IPS-15b (cell line): ENCODE data around the gene SLC22A17.
"Not testable (repeated sequence)": the region's sequence is repeated elsewhere in the genome, so short reads cannot be mapped to it uniquely, and the experiment has no call there.

Experiments
- H3K27me3 ChIP-seq: one replicate; pipeline ENCODE4 v1.6.1; 2013; ENCODE audit warnings: low read length; ENCODE audit not compliant: control insufficient read depth, insufficient read depth
- H3K36me3 ChIP-seq: one replicate; pipeline ENCODE4 v1.6.1; 2013; ENCODE audit warnings: low read length; ENCODE audit not compliant: control insufficient read depth, insufficient read depth
- H3K4me1 ChIP-seq: one replicate; pipeline ENCODE4 v1.6.1; 2013; ENCODE audit warnings: mild to moderate bottlenecking, low read length; ENCODE audit not compliant: control insufficient read depth, insufficient read depth
- H3K4me3 ChIP-seq: one replicate; pipeline ENCODE4 v1.5.1; 2013; ENCODE audit warnings: low read depth, low read length
- H3K9ac ChIP-seq: one replicate; pipeline ENCODE4 v1.6.1; 2013; ENCODE audit warnings: low read depth, mild to moderate bottlenecking, low read length
- H3K9me3 ChIP-seq: one replicate; pipeline ENCODE4 v1.6.1; 2013; ENCODE audit warnings: mild to moderate bottlenecking, low read length; ENCODE audit not compliant: control insufficient read depth, insufficient read depth

The SLC22A17 gene

DNA sequence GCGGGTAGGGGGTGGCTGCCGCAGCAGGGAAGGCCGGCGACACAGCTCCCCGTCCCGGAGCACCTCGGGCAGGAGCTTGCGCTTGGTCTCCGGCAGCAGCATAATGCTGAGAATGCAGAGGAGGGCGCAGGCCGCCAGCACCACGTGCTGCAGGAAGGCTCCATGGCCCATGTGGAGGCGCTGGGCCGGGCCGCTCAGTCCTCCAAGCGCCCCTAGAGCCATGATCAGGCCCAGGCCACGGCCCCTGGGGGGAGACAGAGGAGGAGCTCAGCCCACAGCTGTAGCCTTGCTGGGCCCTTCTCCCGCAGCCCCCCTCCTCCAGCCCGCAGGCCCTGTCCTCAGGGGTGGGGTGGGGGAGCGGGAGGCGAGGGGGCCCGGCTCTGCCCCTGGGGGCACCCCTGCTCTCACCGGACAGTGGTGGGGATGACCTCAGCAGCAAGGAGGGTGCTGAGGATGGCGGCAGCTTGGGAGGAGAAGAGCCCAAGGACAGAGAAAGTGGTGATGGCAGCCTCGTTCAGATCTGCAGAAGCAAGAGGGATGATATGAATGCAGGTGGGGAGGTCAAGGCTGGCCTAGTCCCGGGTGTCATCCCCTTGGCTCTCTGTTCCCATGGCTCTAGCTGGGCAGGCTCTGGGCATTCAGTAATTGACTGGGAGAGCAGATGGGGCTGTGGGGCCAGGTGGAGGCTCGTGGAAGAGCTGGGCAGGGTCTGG, 5.8 kb downstream of the SLC22A17 start:
- H3K9ac ChIP-seq, result no peak overlapping the region
- H3K9me3 ChIP-seq, result no peaks in the 10 kb centered on the region

GRCh38 chr14:23345987-23346692, 6.5 kb downstream of the SLC22A17 start:
- Histone ChIP-seq H3K9me3 (no peaks in the 10 kb centered on the region), H3K36me3 (no peaks in the 10 kb centered on the region), H3K4me1 (peaks cover 5% of the 10 kb centered on the region), H3K9ac (no peak overlapping the region), H3K27me3 (peaks cover 7% of the 10 kb centered on the region), H3K4me3 (no peak overlapping the region)

More for the DNA sequence above, 5.8 kb downstream of the SLC22A17 start:
- Histone ChIP-seq H3K36me3 (no peaks in the 10 kb centered on the region), H3K4me3 (no peak overlapping the region), H3K4me1 (peaks cover 5% of the 10 kb centered on the region), H3K27me3 (peaks cover 13% of the 10 kb centered on the region)

DNA sequence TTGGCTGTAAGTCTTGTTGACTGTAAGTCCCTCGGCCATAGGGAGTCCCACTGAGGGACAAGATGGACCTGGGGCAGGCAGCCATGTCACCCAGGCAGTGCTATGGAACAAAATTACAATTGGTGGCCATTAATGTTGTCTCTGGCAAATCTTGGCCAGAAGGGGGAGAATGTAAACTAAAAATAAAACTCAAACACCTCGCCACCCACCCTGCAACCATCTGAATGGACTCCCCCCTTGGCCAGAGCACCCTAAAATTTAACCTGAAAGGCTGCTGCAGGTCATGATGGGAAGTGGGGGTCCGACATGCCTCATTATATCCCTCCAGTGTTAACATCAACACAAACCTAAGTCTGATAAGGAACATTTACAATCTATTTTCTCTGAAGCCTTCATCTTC, 8.2 kb downstream of the SLC22A17 start:
- Histone ChIP-seq H3K36me3 (no peaks in the 10 kb centered on the region), H3K9me3 (no peaks in the 10 kb centered on the region), H3K4me1 (peaks cover 5% of the 10 kb centered on the region), H3K4me3 (no peak overlapping the region), H3K27me3 (no peaks in the 10 kb centered on the region), H3K9ac (no peak overlapping the region)

- Histone ChIP-seq H3K36me3 (no peaks in the 10 kb centered on the region), H3K9ac (no peak overlapping the region), H3K4me3 (no peak overlapping the region), H3K9me3 (peaks cover 6% of the 10 kb centered on the region), H3K27me3 (no peaks in the 10 kb centered on the region), H3K4me1 (no peaks in the 10 kb centered on the region)
Observed at GRCh38 chr14:23339506-23340268, 13.0 kb downstream of the SLC22A17 start.

- H3K27me3 ChIP-seq, result no peaks in the 10 kb centered on the region
- H3K4me1 ChIP-seq, result no peaks in the 10 kb centered on the region
- H3K9me3 ChIP-seq, result peaks cover 6% of the 10 kb centered on the region
- H3K36me3 ChIP-seq, result no peaks in the 10 kb centered on the region
- H3K9ac ChIP-seq, result no peak overlapping the region
- no peak overlapping the region for H3K4me3 ChIP-seq
Observed at GRCh38 chr14:23335623-23336022, 17.1 kb downstream of the SLC22A17 start.

DNA sequence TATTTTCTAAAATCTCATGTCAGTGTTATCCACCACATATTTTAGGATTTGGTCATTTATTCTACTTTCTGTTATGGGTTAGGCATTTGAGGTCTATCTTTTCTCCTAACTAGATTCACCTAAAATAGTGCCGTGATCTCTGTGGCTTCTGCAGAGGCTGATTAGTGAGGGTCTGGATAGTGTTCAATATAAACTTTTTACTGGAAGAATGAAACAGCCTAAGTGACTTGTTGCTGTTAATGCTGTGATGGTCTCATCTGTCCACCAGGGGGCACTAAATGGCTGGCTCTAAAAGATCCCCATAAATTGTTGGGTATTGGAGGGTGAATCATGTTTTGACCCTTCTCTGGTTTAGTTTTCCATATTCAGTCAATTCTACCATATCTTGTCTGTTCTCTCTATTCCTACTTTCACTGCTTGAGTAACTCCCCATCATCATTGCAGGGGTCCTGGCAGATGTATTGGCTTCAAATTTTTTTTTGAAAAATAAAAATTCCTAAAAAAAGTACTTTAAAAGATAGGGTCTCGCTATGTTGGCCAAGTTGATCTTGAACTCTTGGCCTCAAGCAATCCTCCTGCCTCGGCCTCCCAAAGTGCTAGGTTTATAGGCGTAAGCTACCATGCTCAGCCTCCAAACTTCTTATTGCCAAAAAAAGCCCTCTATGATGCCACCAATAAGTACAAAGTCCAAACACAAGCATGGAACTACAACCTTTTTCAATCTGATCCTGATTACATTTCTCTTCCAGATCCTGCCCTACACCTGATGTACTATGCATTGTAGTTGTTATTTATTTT, 24.5 kb downstream of the SLC22A17 start:
- Histone ChIP-seq H3K27me3 (no peaks in the 10 kb centered on the region), H3K36me3 (peaks cover 13% of the 10 kb centered on the region), H3K9ac (no peak overlapping the region), H3K4me1 (no peaks in the 10 kb centered on the region), H3K9me3 (no peaks in the 10 kb centered on the region), H3K4me3 (no peak overlapping the region)

DNA sequence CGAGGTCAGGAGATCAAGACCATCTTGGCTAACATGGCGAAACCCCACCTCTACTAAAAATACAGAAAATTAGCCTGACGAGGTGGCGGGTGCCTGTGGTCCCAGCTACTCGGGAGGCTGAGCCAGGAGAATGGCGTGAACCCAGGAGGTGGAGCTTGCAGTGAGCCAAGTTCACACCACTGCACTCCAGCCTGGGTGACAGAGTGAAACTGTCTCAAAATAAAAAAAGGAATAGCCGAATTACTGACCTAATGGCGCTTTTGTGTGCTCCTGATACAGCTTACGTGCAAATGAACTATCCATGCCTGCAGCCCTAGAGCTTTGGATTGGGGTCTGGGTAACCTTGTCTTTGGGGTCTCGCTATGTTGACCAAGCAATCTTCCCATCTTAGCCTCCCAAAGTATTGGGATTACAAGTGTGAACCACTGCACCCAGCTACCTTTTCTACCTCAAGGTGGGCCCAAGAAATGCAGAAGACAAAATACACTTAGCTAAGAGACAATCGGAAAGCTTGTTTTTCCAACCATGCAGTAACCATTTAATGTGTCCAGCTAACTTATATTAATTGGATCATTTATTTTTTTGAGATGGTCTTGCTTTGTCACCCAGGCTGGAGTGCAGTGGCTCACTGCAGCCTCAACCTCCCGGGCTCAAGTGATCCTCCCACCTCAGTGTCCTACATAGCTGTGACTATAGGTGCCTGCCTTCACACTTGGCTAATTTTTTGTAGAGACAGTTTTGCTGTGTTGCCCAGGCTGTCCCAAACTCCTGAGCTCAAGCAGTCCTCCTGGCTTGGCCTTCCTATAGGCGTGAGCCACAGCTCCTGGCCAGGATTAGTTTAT, 26.0 kb downstream of the SLC22A17 start:
- no peaks in the 10 kb centered on the region for H3K9me3 ChIP-seq
- no peak overlapping the region for H3K9ac ChIP-seq
- no peak overlapping the region for H3K4me3 ChIP-seq

DNA sequence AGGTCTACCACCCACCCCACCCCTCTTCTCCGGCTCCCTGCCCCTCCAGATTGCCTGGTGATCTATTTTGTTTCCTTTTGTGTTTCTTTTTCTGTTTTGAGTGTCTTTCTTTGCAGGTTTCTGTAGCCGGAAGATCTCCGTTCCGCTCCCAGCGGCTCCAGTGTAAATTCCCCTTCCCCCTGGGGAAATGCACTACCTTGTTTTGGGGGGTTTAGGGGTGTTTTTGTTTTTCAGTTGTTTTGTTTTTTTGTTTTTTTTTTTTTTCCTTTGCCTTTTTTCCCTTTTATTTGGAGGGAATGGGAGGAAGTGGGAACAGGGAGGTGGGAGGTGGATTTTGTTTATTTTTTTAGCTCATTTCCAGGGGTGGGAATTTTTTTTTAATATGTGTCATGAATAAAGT, 26.9 kb downstream of the SLC22A17 start:
- H3K36me3 ChIP-seq, result peaks cover 13% of the 10 kb centered on the region
- not testable (repeated sequence) for H3K4me1 ChIP-seq, H3K4me3 ChIP-seq, H3K27me3 ChIP-seq, H3K9ac ChIP-seq, H3K9me3 ChIP-seq

More for the DNA sequence above, 26.0 kb downstream of the SLC22A17 start:
- Histone ChIP-seq H3K27me3 (no peaks in the 10 kb centered on the region), H3K4me1 (peaks cover 3% of the 10 kb centered on the region), H3K36me3 (peaks cover 13% of the 10 kb centered on the region)

- Histone ChIP-seq H3K9ac (no peak overlapping the region), H3K9me3 (no peaks in the 10 kb centered on the region), H3K4me3 (no peak overlapping the region), H3K36me3 (peaks cover 13% of the 10 kb centered on the region), H3K27me3 (no peaks in the 10 kb centered on the region), H3K4me1 (peaks cover 3% of the 10 kb centered on the region)
Observed at GRCh38 chr14:23324993-23325392, 27.7 kb downstream of the SLC22A17 start.

DNA sequence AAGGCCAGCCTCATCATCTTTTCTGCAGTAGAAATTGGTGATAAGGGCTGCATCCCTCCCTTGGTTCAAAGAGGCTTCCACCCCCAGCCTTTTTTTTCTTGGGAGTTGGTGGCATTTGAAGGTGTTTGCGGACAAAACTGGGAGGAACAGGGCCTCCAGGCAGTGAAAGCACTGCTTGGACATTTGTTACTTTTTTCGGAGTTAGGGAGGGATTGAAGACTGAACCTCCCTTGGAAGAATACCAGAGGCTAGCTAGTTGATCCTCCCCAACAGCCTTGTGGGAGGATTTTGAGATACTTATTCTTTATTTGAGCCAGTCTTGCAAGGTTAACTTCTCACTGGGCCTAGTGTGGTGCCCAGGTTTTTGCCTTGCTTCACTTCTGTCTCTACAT, 28.2 kb downstream of the SLC22A17 start:
- Histone ChIP-seq H3K9me3 (no peaks in the 10 kb centered on the region), H3K27me3 (no peaks in the 10 kb centered on the region), H3K9ac (no peak overlapping the region), H3K36me3 (peaks cover 13% of the 10 kb centered on the region), H3K4me3 (no peak overlapping the region), H3K4me1 (peaks cover 3% of the 10 kb centered on the region)
